ENCODE measurements around the gene ZNF462. TPM values are rescaled to one million over a fixed set of nuclear protein-coding genes. Genes with fewer than 3 reads are reported as not detected.

Gene ZNF462
- polyA plus RNA-seq, 1 donor: 37.9 TPM

DNA sequence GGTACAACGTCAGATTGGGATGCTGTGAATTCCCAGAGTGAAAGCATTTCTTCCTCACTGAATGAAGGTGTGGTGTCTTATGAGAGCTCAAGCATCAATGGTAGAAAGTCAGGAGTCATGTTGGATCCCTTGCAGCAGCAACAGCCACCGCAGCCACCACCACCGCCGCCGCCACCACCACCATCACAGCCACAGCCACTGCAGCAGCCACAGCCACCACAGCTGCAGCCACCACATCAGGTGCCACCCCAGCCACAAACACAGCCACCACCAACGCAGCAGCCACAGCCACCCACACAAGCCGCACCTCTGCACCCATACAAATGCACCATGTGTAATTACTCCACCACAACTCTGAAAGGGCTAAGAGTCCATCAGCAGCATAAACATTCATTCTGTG, 62.4 kb downstream of the ZNF462 start:
- DNase-seq: no peak

DNA sequence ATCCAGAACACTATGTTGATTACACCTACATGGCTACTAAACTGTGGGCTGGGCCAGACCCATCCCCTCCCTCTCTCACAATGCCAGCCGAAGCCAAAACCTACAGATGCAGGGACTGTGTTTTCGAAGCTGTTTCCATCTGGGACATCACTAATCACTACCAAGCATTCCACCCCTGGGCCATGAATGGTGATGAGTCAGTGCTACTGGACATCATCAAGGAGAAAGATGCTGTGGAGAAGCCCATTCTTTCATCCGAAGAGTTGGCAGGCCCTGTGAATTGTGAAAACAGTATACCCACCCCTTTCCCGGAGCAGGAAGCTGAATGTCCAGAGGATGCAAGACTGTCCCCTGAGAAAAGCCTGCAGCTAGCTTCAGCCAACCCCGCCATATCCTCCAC, 65.0 kb downstream of the ZNF462 start:
- DNase-seq: no peak

DNA sequence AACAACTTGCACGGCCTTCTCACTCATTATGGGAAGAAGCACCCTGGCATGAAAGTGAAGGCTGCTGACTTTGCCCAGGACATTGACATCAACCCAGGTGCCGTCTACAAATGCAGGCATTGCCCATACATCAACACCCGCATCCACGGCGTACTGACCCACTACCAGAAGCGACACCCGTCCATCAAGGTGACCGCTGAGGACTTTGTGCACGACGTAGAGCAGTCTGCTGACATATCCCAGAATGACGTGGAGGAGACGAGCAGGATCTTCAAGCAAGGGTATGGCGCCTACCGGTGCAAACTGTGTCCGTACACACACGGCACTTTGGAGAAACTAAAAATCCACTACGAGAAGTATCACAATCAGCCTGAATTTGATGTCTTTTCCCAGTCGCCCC, 65.4 kb downstream of the ZNF462 start:
- DNase-seq: no peak

DNA sequence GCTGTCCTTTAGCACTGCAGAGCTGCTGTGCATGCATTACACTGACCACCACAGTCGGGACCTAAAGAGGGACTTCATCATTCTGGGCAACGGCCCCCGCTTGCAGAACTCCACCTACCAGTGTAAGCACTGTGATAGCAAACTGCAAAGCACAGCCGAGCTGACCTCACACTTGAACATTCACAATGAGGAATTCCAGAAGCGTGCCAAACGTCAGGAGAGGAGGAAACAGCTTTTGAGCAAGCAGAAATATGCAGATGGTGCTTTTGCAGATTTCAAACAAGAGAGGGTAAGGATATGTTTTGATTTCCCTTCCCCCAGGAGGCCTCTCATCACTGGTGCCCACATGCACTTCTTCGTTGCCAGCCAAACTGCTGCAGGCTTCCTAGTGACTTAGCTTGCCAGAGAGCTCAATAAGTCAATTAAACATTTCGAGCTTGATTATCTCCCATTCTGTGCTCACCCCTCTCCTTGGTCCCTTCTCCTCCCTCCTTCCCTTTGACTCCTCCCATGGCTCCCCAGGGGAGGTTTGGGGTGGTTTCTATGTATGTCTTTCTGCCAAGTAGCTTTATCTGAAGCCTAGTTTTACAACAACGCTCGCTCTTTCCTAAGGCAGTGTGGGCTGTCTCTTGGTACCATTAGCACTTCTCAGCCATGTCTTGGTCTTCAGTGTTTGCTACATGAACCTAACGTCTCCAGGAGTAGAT, 66.7 kb downstream of the ZNF462 start:
- DNase-seq: no peak

DNA sequence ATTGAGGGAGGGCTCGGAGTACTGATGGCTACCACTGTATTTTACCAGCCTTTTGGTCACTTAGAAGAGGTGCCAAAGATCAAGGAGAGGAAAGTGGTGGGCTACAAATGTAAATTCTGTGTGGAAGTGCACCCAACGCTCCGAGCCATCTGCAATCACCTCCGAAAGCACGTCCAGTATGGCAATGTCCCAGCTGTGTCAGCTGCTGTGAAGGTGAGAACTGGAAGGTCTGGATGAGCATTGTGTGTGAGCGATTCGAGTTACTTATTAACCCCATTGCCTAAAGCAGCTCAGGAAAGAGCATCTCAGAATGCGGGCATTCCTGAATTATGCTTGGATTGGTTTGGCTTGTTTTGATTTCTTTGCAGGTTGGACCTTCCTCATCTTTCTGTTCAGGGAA, 67.5 kb downstream of the ZNF462 start:
- DNase-seq: no peak

DNA sequence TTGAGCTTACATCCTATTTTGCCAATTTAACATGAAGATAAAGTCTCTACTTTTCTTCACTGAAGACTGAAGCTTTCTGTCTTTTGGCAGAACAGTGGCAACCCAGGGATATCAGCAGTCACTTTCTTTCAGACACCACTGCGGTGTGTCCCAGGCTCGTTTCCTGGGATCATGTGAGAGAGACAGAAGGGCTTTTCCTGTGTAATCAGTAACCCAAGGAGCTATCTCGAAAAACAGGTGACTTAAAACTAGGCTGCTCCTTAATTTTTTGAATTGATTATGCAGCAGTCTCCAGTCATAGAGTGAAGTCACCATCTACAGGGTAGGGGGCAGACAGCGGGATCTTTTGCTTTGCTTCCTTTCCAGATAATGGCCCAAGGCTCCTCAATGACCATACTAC, 68.5 kb downstream of the ZNF462 start:
- no peak for DNase-seq

DNA sequence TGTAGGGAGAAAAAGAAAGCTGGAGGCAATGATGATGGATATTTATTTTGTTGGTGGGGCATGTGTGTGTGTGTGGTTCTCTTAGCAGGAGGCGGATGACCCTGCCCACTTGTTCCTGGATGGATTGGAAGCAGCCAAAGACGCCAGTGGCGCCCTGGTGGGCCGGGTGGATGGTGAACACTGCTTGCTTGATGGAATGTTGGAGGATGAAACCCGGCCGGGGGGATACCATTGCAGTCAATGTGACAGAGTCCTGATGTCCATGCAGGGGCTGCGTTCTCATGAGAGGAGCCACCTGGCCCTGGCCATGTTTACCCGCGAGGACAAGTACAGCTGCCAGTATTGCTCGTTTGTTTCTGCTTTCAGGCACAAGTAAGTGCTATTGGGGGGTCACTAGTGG, 69.2 kb downstream of the ZNF462 start:
- DNase-seq: no peak

DNA sequence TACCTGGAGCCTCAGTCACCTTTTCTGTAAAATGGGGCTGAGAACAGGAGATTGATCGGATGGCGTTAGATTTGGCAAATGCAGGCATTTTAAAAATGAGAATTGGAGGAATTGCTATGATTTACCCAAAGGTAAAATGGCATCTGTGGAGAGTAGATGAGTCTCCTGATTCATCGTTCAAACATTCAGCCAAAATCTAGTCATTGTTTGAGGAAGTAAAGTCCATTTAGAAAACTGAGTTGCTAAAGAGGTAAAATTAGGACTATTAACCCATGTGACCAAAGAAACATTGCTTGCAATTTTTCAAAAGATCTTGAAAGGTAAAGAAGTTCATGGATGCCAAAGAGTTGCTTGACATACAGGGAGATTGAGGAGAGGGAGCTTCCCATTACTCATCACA, 69.7 kb downstream of the ZNF462 start:
- no peak for DNase-seq

DNA sequence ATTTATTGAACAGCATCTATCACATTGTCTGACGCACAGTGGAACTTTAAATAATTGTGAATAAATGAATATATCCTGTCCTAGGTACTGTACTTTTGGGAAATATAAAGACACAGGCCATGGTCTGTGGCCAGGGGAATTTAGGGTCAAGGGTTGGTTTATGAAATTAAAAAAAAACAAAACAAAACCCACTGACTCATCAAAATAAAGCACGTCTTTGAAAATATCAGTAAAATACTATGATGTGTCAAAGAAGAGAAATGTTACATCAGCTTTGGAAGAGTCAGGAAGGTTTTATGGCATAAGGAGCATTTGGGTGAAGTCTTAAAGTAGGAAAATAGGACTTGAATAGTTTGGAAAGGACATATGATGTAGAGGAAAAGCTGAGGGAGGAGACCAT, 70.5 kb downstream of the ZNF462 start:
- DNase-seq: no peak

DNA sequence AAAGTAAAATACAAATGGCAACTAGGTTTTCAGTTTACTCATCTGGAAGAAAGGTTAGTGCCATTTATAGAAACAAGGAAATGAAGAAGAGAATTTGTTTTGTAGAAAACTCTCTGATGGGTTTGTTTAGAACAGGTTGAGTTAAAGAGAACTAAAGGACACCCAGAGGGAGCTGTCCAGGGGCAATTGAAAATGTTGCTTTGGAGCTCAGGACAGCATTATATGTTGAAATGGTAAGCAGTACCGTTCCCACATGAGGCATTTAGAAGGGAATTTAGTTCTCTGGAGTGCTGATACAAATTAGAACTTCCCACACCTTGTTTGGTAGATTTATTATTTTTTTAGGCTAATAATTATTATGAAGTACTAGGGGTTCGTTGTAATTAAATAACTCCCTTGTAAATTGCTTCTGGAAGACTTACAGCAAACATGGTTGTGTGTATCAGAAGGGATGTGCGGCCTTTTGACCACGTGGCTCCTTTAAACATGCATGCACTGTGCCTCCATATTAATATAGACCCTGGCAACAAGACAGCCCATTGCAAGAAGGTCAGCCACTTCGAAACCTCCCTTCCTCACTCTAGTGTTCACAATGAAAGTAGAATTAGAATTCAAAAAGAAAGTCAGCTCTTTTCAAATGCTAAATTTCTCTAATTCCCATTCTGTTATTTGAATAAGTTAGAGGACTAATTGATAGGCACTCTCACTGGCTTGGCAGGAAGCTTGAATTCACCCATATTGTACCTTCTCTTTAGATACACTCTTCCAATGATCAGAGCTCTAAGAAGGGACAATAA, 71.7 kb downstream of the ZNF462 start:
- no peak for DNase-seq

DNA sequence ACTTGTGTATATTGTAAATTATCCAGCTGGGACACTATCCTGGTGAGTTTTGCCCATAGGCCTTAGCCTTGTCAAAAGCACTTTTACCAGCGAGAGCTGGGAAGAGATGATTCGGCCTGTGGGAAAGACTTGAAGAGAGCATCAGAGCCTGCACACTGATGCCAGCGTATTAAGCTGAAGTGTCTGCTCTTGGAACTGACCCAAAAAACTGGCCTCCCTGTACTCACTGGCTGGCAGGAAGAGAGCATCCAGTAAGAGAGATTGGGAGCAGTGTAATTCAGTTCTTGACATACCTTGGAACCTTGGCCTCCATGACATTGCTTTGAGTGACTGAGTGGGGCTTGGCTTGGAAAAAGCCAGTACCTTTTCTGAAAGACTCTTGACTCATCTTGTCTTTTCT, 73.7 kb downstream of the ZNF462 start:
- no peak for DNase-seq

DNA sequence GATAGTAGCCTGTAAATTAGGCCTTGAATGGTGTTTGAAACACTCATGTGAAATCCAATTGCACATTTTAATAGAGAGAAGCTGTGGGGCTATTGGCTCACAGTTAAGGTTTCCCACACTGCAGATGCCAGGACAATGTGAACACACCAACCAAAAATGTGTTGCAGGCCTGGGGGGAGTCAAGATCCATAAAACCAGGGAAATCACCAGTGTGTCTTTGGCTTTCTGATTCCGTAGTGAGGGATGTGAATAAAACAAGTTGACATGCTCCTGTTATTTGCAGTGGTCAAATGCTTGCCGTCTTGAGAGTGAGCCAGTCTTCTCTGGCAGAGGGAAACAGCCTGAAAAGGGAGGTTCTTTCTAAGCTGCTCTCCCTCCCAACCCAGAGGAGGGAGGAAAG, 79.0 kb downstream of the ZNF462 start:
- DNase-seq: no peak

DNA sequence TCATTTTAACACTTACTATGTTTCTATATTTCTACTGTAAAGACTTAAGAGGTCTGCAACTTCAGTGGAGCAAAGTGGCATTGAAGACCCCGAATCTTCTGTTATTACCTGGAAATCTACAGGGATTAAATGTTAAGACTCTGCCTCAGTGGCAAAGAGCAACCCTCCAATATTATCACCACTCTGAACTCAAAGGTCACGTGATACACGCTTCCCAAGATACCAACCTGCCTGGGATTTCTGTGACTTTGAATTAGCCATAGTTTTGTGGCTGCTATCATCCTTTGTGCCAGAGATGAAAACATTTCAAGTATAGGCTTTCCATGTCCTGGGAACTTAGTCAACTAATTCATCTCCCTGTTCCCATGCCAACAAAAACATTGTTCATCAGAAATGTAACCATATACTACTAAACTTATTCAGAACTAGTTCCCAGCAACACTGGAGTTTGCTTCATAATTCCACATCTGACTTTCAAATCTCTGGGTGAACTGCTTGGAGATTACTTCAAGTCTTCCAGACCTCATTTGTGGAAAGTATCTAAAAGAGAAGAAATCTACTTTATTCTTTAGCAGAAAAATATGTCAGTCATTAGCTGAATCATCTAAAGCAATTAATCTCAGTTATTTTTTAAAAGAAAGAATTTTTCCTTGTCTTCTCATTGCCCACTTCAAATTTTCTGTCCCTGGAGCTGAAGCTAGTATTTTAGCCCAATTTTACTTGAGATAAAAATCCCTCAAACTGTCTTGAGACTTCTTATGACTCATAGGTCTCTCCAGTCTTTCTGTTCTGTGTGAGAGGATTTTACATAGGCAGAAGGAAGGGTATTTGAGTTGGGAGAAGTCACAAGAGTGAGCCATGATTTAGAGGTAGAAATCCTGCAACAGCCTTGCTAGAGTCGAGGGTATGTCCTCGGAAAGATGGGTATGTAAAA, 83.0 kb downstream of the ZNF462 start:
- no peak for DNase-seq

DNA sequence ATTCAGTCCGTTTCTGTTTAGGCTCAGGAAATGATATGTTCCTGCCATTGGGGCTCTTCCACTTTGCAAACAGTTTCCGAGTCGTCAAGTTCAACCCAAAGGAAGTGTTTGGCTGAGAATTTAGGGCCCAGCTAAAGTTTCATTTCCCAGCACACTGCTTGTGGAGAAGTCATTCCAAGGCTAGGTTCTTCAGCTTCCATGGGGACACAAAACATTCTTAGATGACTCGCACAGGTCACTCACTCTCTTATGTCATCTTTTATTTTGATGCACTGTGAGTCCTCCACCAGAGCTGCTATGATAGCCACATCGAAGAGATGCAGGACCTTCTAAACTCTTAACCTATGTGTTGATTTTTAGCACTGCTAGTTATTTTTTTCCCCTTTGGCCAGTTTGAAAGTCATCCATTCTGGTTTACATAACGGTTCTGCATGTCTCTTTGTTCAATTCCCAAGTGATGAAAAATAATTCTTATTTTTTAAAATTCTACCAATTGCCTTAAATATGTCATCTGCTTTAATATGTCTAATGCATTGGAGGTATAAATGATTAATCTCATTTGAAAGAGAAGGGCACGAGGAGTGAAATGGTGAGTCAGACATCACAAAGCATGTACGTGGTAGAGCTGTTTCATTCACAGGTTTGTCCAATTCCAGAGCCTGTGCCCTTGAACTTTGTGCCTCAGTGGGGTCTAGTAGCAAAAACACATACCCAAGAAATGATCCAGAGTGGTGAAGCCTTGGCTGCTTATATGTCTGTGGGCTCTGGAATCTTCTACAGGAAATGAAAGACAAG, 84.3 kb downstream of the ZNF462 start:
- no peak for DNase-seq

DNA sequence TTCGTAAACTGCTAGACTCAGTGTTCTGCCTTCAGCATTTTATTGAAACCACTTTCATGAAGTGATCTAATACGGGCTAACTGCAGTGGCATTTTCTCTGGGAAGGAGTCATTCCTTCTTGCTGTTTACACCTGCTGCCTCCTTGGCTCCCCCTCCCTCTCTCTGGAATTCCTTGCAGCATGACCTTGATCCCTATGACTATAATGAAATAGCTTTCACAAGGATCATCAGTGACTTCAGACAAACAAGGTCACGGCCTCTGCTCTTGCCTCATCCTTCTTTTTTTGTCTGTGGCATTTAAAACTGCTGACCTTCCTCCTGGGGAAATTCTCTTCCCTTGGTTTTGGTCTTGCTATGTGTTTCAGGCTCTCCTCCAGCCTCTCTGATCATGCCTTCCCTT, 90.2 kb downstream of the ZNF462 start:
- no peak for DNase-seq

DNA sequence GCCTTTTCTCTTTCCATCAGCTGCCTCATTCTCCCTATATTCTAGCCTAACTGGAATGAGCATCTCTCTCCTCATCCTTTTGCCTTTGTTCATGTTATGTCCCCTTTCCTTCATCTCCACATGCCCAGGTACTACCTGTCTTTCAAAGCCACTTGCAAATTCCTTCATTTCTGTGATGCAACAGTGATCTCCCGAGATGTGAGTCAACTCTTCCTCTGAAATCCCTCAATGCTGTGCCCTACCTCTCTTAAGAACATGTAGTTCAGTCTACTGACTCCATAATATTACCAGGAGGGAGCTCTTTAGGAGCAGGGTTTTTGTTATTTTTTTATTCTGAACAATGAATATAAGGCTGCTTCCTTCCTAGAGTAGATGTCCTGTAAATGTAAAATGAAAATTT, 91.6 kb downstream of the ZNF462 start:
- no peak for DNase-seq

DNA sequence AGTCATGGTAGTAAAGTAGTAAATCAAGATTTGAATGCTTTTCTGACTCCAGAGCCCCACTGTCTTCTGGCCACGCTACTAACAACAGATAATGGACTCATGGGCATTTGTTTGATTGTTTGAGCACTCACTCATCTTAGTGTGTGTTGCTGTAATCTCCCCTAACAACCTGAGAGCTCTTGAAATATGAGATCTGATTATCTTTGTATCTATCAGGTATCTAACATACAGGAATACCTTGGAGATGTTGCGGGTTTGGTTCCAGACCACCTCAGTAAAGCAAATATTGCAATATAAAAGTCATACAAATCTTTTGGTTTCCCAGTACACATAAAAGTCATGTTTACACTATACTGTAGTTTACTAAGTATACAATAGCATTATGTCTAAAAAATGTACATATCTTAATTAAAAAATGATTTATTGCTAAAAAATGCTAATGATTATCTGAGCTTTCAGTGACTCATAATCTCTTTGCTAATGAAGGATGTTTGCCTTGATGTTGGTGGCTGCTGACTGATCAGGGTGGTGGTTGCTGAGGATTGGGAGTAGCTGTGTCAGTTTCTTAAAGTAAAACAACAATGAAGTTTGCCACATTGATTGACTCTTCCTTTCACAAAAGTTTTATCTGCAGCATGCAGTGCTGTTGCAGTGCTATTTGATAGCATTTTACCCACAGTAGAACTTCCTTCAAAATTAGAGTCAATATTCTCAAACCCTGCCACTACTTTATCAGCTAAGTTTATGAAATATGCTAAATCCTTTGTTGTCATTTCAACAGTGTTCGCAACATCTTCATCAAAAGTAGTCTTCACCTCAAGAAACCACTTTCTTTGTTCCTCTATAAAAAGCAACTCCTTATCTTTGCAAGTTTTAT, 92.2 kb downstream of the ZNF462 start:
- DNase-seq: no peak

DNA sequence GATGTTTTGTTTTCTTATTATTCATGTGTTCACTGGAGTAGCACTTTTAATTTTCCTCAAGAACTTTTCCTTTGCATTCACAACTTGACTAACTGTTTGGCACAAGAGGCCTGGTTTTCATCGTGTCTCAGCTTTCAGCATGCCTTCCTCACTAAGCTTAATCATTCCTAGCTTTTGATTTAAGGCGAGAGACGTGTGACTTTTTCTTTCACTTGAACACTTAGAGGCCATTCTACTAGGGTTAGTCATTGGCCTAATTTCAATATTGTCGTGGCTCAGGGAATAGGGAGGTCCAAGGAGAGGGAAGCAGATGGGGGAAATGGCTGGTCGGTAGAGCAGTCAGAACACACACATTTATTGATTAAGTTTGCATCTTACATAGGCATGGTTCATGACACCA, 94.0 kb downstream of the ZNF462 start:
- DNase-seq: no peak

DNA sequence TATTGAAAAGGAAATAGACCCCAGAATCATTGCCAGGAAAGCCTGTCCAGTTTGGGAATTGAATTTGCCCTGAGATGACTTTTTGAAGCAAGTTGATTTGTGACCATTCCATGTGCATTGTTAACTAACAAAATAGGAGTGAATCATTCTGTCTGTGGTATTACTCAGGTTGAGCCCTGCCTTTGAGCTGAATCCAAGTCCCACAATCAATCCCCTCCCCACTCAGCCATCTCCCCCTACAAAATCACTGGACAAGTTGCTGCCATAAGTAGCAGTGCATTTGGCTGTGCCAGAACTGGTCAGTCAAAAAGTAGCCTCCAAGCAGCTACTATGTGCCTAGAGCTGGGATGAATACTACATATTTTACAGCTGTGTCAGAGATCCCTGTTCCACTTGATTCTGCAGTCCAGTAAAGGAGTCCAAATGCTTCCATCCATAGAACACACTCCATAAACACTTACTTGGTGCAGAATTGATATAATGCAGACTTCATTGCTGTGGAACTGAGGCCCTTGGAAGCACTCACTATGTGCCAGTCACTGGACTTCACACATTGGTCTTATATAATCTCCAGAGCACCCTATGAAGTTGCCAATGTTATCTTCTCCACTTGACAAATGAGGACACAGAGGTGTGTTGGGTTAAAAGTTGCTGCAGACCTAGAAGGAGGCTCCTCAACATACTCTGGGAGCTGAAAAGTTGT, 96.1 kb downstream of the ZNF462 start:
- DNase-seq: no peak

DNA sequence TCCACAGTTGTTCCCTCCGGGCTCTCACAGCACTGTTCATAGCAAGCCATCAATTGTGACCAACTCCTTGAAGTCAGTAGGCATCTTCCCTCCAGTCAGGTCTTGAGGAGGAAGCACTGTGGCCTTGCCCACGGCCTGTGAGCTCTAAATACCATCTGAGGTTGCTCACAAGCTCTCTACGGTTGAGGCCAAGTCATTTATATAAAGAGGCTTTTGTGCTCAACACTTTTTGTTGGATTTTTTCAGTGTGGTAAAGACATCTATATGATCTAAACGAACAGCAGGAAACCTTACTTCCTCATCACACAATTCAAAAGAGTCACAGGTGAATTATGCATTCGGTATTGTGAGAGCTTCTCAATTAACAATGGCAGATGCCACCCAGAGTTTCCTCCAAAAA, 97.3 kb downstream of the ZNF462 start:
- no peak for DNase-seq
